Measurements from ENCODE around the gene KIAA1755. TPM values are rescaled to one million over a fixed set of nuclear protein-coding genes. Genes with fewer than 3 reads are reported as not detected.

Gene KIAA1755
- total RNA-seq, 1 experiment from 2014 or later: 0.17 TPM

- no peak overlapping the region for H3K4ac ChIP-seq (ENCODE audit: low read depth, low read length)
- no peaks in the 10 kb centered on the region for H3K27me3 ChIP-seq (ENCODE audit: insufficient read depth, low read length)
- Mint-ChIP-seq H3K9me3 (peaks cover 12 to 13% of the 10 kb centered on the region in 2 experiments), H3K4me1 (no peaks in the 10 kb centered on the region), H3K36me3 (ENCODE audit: insufficient read depth in 1 of 3, low read depth in 3 of 3) (peaks cover 0 to 5% (median 2%) of the 10 kb centered on the region in 3 experiments; a peak in 3 of 7 replicates), H3K4me3 (no peak overlapping the region), H3K27ac (no peak overlapping the region; a peak in 1 of 7 replicates), H3K27me3 (ENCODE audit: low read depth) (peaks cover 37% of the 10 kb centered on the region)
- H3K56ac ChIP-seq (ENCODE audit: insufficient read length, low read depth, low read length): no peak overlapping the region
- H3K23me2 ChIP-seq (ENCODE audit: insufficient read length, low read depth, low read length, poor library complexity, severe bottlenecking): no peaks in the 10 kb centered on the region
- H3K4me2 ChIP-seq (ENCODE audit: insufficient read depth, insufficient read length, low read length): no peak overlapping the region
- no peak overlapping the region for H3T11ph ChIP-seq (ENCODE audit: low read length)
- TF ChIP-seq CTCF (conservative IDR thresholded peaks at IDR 0.05): no peak
- no peaks in the 10 kb centered on the region for H3K4me1 ChIP-seq (ENCODE audit: insufficient read depth, low read length)
- H2AK5ac ChIP-seq (ENCODE audit: insufficient read length, low read length): no peak overlapping the region
- H3K9me3 ChIP-seq (ENCODE audit: control insufficient read depth, low read depth, low read length): peaks cover 9% of the 10 kb centered on the region
- no peak overlapping the region for H2BK120ac ChIP-seq (ENCODE audit: low read depth, low read length, poor library complexity, severe bottlenecking)
- no peak overlapping the region for H3K23ac ChIP-seq (ENCODE audit: insufficient read length, low read depth, low read length)
- H3K79me2 ChIP-seq (ENCODE audit: insufficient read depth, low read length): no peaks in the 10 kb centered on the region
- no peaks in the 10 kb centered on the region for H4K20me1 ChIP-seq (ENCODE audit: control insufficient read depth, insufficient read depth, insufficient read length)
- no peak overlapping the region for H2BK12ac ChIP-seq (ENCODE audit: insufficient read length, low read depth, low read length)
- no peak overlapping the region for H2BK15ac ChIP-seq (ENCODE audit: low read depth, low read length)
- no peak overlapping the region for H4K91ac ChIP-seq (ENCODE audit: insufficient read length, low read depth, low read length)
- H2AFZ ChIP-seq (ENCODE audit: low read length): no peak overlapping the region
- H4K8ac ChIP-seq (replicated peaks; ENCODE audit: insufficient read length, low read depth, low read length): no peak overlapping the region
- no peak overlapping the region for H4K5ac ChIP-seq (ENCODE audit: insufficient read length, low read depth, low read length)
- H2BK20ac ChIP-seq (ENCODE audit: low read depth, low read length, poor library complexity, severe bottlenecking): no peak overlapping the region
- DNase-seq: no peak
- H3K9ac ChIP-seq (ENCODE audit: extremely low read depth, insufficient read length, low read length): no peak overlapping the region
- no peak overlapping the region for H3K27ac ChIP-seq (ENCODE audit: insufficient read length, low read depth, low read length)
- no peak overlapping the region for H3K18ac ChIP-seq (ENCODE audit: insufficient read length, low read depth, low read length)
- no CpG with 5 or more reads among the region's 3 CpGs for WGBS (ENCODE audit: extremely low coverage, insufficient read length, low lambda C conversion rate)
- H2BK5ac ChIP-seq (ENCODE audit: insufficient read length, low read length): no peak overlapping the region
- H3K14ac ChIP-seq (ENCODE audit: insufficient read depth, low read length): no peak overlapping the region
- no peaks in the 10 kb centered on the region for H3K79me1 ChIP-seq (ENCODE audit: insufficient read depth, low read depth, low read length, poor library complexity, severe bottlenecking)
Observed at GRCh38 chr20:38237381-38237780, 23.2 kb downstream of the KIAA1755 start.

All from H9 (cell line).